MCF 10A (cell line): Measurements from ENCODE around the gene SPI1. TPM values are rescaled to one million over a fixed set of nuclear protein-coding genes. Genes with fewer than 3 reads are reported as not detected.

Experiments used
- BruUV-seq: library from RNA; stranded (reverse); fragments of 400-500 nt; replicated peaks from 2 replicates; lab custom pipeline; 2021; lab: Mats Ljungman, UMichigan
- CTCF ChIA-PET: fragments of 300-600 bp; sonication (Branson Sonifier 250); formaldehyde crosslinking; extraction: SDS; loops from one replicate; lab custom pipeline; 2021; ENCODE audit warnings: antibody characterized with exemption, inconsistent platforms; lab: Yijun Ruan, JAX
- POLR2A ChIA-PET: fragments of 300-600, 350-650 bp; sonication (Branson Sonifier 250); formaldehyde crosslinking; extraction: SDS; loops from one replicate; lab custom pipeline; 2020; ENCODE audit warnings: antibody characterized with exemption, inconsistent platforms; lab: Yijun Ruan, JAX
- DNase-seq: peaks from one replicate; pipeline ENCODE4 v3.0.0-alpha.2; 2018; ENCODE audit not compliant: unreplicated experiment
- H3K27ac Mint-ChIP-seq: one replicate; pipeline ENCODE4 v1.8.0; 2022; ENCODE audit warnings: mild to moderate bottlenecking, low read depth, mixed read lengths; ENCODE audit not compliant: unreplicated experiment
- H3K27me3 Mint-ChIP-seq: one replicate; pipeline ENCODE4 v1.8.0; 2022; ENCODE audit warnings: mixed read lengths; ENCODE audit not compliant: insufficient read depth, unreplicated experiment
- H3K36me3 Mint-ChIP-seq: one replicate; pipeline ENCODE4 v1.8.0; 2022; ENCODE audit warnings: mild to moderate bottlenecking, moderate library complexity, mixed read lengths; ENCODE audit not compliant: insufficient read depth, unreplicated experiment
- H3K4me1 Mint-ChIP-seq: one replicate; pipeline ENCODE4 v1.8.0; 2022; ENCODE audit warnings: mixed read lengths; ENCODE audit not compliant: insufficient read depth, unreplicated experiment
- H3K4me3 Mint-ChIP-seq: one replicate; pipeline ENCODE4 v1.8.0; 2022; ENCODE audit warnings: mild to moderate bottlenecking, moderate library complexity, mixed read lengths; ENCODE audit not compliant: unreplicated experiment
- H3K9me3 Mint-ChIP-seq: one replicate; pipeline ENCODE4 v1.8.0; 2022; ENCODE audit warnings: mixed read lengths; ENCODE audit not compliant: unreplicated experiment
- intact Hi-C: fragments of 100-400 bp; cut with micrococcal nuclease; formaldehyde crosslinking; loops from 2 replicates; pipeline ENCODE4 v1.14.1; 2022
- total RNA-seq: library from RNA; stranded (reverse); gene quantifications from 2 replicates; pipeline ENCODE4 v1.2.3, GENCODE V29; 2022
- TF ChIP-seq, protein P1 (sequence below): fragments of 200-600 bp; IDR thresholded peaks from one replicate; pipeline ENCODE4 v1.8.0; 2022; ENCODE audit warnings: antibody characterized with exemption, mild to moderate bottlenecking; ENCODE audit not compliant: unreplicated experiment

The SPI1 gene
- total RNA-seq, 1 experiment from 2014 or later = not detected

DNA sequence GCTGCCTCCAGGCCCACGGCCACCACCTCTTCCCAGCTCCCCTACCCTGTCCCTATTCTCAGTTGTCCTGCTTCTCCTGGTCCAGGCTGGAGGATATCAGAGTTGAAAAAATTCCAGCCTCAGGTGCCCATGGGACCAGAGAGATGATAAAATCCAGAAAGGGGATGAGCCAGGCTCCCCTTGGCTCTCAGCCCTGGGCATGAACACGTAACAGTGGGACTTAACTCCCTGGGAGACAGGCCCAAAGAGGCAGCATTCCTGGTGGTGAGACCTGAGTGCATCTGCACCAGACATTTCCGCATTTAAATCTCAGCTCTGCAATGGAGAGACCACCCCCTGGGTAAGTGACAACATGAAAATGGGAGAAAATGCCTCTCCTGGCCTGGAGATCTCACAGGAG lies 19.7 kb upstream of the SPI1 start:
- intact Hi-C loops = no loop called here

DNA sequence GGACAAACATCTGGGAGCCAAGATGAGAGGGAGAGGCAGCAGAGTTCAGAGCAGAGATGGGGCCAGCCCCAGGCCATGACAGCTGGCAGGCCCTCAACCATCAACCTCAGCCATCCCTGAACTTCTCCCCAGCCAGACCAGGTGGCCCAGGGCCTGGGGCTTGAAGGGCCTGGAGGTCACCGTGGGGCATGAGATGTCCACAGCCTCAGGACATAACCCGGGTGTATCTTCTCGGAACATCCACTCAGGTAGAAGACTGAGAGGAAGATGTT lies 17.6 kb upstream of the SPI1 start:
- H3K4me3 Mint-ChIP-seq = no peak overlapping the region
- H3K36me3 Mint-ChIP-seq = no peaks in the 10 kb centered on the region
- intact Hi-C loops = no loop called here
- no peaks in the 10 kb centered on the region for H3K27me3 Mint-ChIP-seq
- no peaks in the 10 kb centered on the region for H3K9me3 Mint-ChIP-seq
- DNase-seq = no peak
- H3K27ac Mint-ChIP-seq = no peak overlapping the region
- no TSS peak for BruUV-seq
- ChIA-PET POLR2A (no interaction called here), CTCF (interaction anchor here (1.9 kb wide), 1 partner anchor 22 kb away, joined by 7 read pairs; no protein-coding TSS in a partner anchor)
- TF ChIP-seq, protein P1, sequence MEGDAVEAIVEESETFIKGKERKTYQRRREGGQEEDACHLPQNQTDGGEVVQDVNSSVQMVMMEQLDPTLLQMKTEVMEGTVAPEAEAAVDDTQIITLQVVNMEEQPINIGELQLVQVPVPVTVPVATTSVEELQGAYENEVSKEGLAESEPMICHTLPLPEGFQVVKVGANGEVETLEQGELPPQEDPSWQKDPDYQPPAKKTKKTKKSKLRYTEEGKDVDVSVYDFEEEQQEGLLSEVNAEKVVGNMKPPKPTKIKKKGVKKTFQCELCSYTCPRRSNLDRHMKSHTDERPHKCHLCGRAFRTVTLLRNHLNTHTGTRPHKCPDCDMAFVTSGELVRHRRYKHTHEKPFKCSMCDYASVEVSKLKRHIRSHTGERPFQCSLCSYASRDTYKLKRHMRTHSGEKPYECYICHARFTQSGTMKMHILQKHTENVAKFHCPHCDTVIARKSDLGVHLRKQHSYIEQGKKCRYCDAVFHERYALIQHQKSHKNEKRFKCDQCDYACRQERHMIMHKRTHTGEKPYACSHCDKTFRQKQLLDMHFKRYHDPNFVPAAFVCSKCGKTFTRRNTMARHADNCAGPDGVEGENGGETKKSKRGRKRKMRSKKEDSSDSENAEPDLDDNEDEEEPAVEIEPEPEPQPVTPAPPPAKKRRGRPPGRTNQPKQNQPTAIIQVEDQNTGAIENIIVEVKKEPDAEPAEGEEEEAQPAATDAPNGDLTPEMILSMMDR = no peak
- H3K4me1 Mint-ChIP-seq = no peaks in the 10 kb centered on the region

More for the DNA sequence above, 19.7 kb upstream of the SPI1 start:
- Mint-ChIP-seq H3K4me1 (no peaks in the 10 kb centered on the region), H3K27ac (no peak overlapping the region), H3K4me3 (no peak overlapping the region), H3K9me3 (no peaks in the 10 kb centered on the region), H3K36me3 (no peaks in the 10 kb centered on the region), H3K27me3 (no peaks in the 10 kb centered on the region)
- no TSS peak for BruUV-seq
- TF ChIP-seq, protein P1 = no peak
- DNase-seq = no peak
- ChIA-PET CTCF (interaction anchor here (0.7 to 3.0 kb wide), 3 partner anchors 10 to 221 kb away, joined by 3 to 21 read pairs (median 8); partner anchors contain the start of gene ARFGAP2), POLR2A (no interaction called here)

DNA sequence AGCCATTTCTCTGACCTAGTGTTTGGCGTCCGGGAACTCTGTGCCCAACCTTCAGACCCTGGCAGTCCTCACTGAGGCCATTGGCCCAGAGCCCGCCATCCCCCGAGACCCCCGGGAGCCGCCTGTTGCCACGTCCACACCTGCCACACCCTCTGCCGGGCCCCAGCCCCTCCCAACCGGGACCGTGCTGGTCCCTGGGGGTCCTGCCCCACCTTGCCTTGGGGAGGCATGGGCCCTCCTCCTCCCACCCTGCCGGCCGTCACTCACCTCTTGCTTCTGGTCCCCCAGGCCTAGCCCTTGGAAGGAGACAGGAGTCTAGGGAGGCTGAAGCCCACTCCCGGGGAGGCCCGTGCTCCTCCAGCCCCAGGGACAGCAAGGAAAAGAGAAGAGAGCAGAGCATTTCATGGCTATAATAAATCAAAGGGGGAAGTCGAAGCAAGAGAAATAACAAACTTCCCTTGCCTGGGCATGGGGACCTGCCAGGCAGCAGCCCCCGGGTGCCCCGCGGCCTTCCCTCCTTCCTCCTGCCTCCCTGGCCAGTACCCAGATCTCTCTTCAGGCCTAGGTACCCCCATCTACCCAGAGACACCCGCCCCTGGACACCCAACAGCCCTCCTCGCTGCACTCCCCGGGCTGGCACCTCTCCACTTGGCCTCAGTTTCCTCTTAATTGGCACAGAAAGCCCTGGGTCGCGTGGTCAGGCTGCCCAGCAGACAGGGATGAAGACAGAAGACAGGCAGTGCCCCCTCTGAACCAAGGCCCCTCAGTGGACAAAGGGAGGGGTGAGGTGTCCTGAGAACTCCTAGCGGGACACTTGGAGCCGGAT lies 17.1 kb upstream of the SPI1 start:
- BruUV-seq = no TSS peak
- no peak for DNase-seq
- TF ChIP-seq, protein P1 = no peak
- ChIA-PET CTCF (interaction anchor here (1.9 kb wide), 1 partner anchor 21 kb away, joined by 7 read pairs; no protein-coding TSS in a partner anchor), POLR2A (interaction anchor here (0.6 kb wide), 1 partner anchor 35 kb away, joined by 3 read pairs; no protein-coding TSS in a partner anchor)
- Mint-ChIP-seq H3K4me3 (no peak overlapping the region), H3K27ac (no peak overlapping the region), H3K36me3 (no peaks in the 10 kb centered on the region), H3K4me1 (no peaks in the 10 kb centered on the region), H3K27me3 (no peaks in the 10 kb centered on the region), H3K9me3 (no peaks in the 10 kb centered on the region)
- intact Hi-C loops = no loop called here

DNA sequence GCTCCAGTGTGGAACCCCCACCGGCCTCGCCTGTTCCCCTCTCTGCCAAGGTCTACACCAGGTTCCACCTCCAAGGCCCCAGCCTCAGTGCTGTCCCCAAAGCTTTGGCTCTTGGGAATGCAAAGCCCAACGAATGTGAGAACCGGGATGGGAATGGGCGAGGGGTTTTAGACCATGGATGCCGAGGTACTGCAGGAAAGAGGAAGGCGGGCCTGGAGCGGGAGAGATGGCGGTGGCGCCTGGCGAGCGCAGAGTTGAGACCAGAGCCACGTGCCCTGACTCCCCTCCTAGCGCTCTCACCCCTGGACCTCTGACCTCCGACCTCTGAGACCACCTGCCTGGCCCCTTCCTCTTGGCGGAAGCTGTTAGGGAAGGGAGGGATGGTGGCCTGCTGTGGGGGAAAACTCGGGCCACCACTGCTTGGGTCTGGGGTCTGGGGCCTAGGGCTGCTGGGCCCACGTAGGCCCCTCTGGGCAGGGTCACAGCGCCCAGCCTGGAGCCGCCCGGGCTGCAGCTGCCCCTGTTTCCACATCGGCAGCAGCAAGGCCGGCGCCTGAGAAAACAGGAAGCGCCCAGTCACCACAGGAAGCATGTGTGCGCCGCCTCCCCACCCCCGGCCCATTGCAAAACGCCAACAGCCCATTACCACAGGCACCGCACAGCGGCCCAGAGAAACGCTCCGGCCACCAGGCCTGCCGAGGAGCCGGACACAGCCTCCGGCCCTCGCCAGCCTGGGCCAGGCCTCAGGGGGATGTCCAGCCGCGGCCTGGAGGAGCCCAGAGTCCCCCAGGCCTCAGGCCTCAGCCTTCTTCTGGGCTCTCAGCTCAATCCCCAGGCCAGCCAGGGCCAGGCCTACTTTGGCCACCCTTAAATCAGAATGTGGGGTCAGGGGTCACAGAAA lies 16.2 kb upstream of the SPI1 start:
- CTCF ChIA-PET = interaction anchor here (0.6 to 1.9 kb wide), 4 partner anchors 10 to 46 kb away, joined by 3 to 7 read pairs (median 4); no protein-coding TSS in a partner anchor
- intact Hi-C loops = no loop called here
- Mint-ChIP-seq H3K4me1 (no peaks in the 10 kb centered on the region), H3K36me3 (no peaks in the 10 kb centered on the region), H3K27me3 (no peaks in the 10 kb centered on the region), H3K9me3 (no peaks in the 10 kb centered on the region), H3K4me3 (no peak overlapping the region), H3K27ac (no peak overlapping the region)
- DNase-seq = peak; percentile 72
- TF ChIP-seq, protein P1 = no peak
- no TSS peak for BruUV-seq
- POLR2A ChIA-PET = interaction anchor here (0.6 kb wide), 1 partner anchor 34 kb away, joined by 3 read pairs; no protein-coding TSS in a partner anchor
